Activated naive CD4-positive, alpha-beta T cell treated with anti-CD3 and anti-CD28 coated beads, Interleukin-2, amount 50 U/mL, for 16 hours (primary cell): Measurements from ENCODE around the gene USP17L21.
"Not testable (repeated sequence)": the region's sequence is repeated elsewhere in the genome, so short reads cannot be mapped to it uniquely, and the experiment has no call there.

Source experiments
- DNase-seq: peaks from one replicate; pipeline ENCODE4 v3.0.0-alpha.2; 2020

The USP17L21 gene

GRCh38 chr4:9262572-9262971, at the start of gene USP17L21:
Gene USP17L21 (plus strand): TSS chr4:9262872. CDS start chr4:9262872, 0 bp downstream.
- not testable (repeated sequence) for DNase-seq

- DNase-seq = not testable (repeated sequence)
Measured at GRCh38 chr4:9214701-9215100, 48.0 kb upstream of the USP17L21 start.

DNA sequence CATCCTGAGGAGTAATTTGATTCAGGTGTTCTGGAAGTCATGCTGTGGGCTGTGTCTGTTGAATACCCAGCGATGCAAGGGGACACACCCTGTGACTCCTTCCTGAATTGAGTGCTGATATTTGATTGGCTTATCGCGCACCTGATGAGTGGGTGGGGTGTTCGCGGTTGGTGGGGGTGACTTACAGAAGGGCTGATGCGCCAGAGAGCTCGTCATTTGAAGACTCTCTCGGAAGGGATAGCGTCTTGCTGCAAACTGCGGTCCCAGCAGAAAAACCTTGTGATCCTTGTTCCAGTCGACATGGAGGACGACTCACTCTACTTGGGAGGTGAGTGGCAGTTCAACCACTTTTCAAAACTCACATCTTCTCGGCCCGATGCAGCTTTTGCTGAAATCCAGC, 47.6 kb upstream of the USP17L21 start, which contains the start of gene USP17L11:
TSS of gene USP17L11 (plus strand) at position 301 of the 400 bp plus-strand sequence. CDS start at position 301, 0 bp downstream.
- DNase-seq = not testable (repeated sequence)

DNA sequence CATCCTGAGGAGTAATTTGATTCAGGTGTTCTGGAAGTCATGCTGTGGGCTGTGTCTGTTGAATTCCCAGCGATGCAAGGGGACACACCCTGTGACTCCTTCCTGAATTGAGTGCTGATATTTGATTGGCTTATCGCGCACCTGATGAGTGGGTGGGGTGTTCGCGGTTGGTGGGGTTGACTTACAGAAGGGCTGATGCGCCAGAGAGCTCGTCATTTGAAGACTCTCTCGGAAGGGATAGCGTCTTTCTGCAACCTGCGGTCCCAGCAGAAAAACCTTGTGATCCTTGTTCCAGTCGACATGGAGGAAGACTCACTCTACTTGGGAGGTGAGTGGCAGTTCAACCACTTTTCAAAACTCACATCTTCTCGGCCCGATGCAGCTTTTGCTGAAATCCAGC, 42.8 kb upstream of the USP17L21 start, which contains the start of gene USP17L12:
TSS of gene USP17L12 (plus strand) at position 301 of the 400 bp plus-strand sequence. CDS start at position 301, 0 bp downstream.
- DNase-seq = not testable (repeated sequence)

DNA sequence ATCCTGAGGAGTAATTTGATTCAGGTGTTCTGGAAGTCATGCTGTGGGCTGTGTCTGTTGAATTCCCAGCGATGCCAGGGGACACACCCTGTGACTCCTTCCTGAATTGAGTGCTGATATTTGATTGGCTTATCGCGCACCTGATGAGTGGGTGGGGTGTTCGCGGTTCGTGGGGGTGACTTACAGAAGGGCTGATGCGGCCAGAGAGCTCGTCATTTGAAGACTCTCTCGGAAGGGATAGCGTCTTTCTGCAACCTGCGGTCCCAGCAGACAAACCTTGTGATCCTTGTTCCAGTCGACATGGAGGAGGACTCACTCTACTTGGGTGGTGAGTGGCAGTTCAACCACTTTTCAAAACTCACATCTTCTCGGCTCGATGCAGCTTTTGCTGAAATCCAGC, 38.1 kb upstream of the USP17L21 start, which contains the start of gene USP17L13:
TSS of gene USP17L13 (plus strand) at position 301 of the 400 bp plus-strand sequence. CDS start at position 301, 0 bp downstream.
- DNase-seq = not testable (repeated sequence)

GRCh38 chr4:9230249-9230648, 32.4 kb upstream of the USP17L21 start:
- not testable (repeated sequence) for DNase-seq

- DNase-seq = not testable (repeated sequence)
Measured at GRCh38 chr4:9234085-9234484, 28.6 kb upstream of the USP17L21 start, which contains the start of gene USP17L15. Gene USP17L15 (plus strand): TSS chr4:9234385. CDS start chr4:9234385, 0 bp downstream.

DNA sequence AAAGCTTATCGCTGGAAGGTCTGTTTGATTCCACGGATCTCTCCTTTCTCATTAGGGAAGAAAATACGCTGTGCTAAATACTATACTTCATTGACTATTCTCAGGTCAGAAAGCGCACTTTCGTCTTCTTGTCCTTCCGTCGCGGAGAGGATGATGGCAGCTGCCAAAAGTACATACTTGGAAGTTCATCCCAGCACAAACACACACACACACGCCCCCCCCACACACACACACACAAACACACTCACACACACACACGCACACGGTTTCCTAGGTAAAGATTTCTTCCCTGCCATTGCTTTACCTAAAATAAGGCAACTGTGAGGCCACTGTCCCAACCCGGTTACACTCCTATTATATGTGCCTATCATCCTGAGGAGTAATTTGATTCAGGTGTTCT, 24.2 kb upstream of the USP17L21 start:
- not testable (repeated sequence) for DNase-seq

DNA sequence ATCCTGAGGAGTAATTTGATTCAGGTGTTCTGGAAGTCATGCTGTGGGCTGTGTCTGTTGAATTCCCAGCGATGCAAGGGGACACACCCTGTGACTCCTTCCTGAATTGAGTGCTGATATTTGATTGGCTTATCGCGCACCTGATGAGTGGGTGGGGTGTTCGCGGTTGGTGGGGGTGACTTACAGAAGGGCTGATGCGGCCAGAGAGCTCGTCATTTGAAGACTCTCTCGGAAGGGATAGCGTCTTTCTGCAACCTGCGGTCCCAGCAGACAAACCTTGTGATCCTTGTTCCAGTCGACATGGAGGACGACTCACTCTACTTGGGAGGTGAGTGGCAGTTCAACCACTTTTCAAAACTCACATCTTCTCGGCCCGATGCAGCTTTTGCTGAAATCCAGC, 19.1 kb upstream of the USP17L21 start, which contains the start of gene USP17L17:
TSS of gene USP17L17 (plus strand) at position 301 of the 400 bp plus-strand sequence. CDS start at position 301, 0 bp downstream.
- DNase-seq = not testable (repeated sequence)

DNA sequence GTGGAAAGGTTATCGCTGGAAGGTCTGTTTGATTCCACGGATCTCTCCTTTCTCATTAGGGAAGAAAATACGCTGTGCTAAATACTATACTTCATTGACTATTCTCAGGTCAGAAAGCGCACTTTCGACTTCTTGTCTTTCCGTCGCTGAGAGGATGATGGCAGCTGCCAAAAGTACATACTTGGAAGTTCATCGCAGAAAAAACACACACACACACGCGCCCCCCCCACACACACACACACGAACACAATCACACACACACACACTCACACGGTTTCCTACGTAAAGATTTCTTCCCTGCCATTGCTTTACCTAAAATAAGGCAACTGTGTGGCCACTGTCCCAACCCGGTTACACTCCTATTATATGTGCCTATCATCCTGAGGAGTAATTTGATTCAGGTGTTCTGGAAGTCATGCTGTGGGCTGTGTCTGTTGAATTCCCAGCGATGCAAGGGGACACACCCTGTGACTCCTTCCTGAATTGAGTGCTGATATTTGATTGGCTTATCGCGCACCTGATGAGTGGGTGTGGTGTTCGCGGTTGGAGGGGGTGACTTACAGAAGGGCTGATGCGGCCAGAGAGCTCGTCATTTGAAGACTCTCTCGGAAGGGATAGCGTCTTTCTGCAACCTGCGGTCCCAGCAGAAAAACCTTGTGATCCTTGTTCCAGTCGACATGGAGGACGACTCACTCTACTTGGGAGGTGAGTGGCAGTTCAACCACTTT, 14.6 kb upstream of the USP17L21 start, which contains the start of gene USP17L18:
TSS of gene USP17L18 (plus strand) at position 678 of the 728 bp plus-strand sequence. CDS start at position 678, 0 bp downstream.
- DNase-seq = not testable (repeated sequence)

- not testable (repeated sequence) for DNase-seq
Measured at GRCh38 chr4:9253078-9253477, 9.6 kb upstream of the USP17L21 start, which contains the start of gene USP17L19. Gene USP17L19 (plus strand): TSS chr4:9253378. CDS start chr4:9253378, 0 bp downstream.

GRCh38 chr4:9257824-9258223, 4.8 kb upstream of the USP17L21 start, which contains the start of gene USP17L20:
Gene USP17L20 (plus strand): TSS chr4:9258124. CDS start chr4:9258124, 0 bp downstream.
- DNase-seq = not testable (repeated sequence)

DNA sequence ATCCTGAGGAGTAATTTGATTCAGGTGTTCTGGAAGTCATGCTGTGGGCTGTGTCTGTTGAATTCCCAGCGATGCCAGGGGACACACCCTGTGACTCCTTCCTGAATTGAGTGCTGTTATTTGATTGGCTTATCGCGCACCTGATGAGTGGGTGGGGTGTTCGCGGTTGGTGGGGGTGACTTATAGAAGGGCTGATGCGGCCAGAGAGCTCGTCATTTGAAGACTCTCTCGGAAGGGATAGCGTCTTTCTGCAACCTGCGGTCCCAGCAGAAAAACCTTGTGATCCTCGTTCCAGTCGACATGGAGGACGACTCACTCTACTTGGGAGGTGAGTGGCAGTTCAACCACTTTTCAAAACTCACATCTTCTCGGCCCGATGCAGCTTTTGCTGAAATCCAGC, 4.6 kb downstream of the USP17L21 start, which contains the start of gene USP17L22:
TSS of gene USP17L22 (plus strand) at position 301 of the 400 bp plus-strand sequence. CDS start at position 301, 0 bp downstream.
- not testable (repeated sequence) for DNase-seq

GRCh38 chr4:9271719-9272118, 9.0 kb downstream of the USP17L21 start:
- DNase-seq = peak; percentile 6
